Thymus (tissue), 14 donors: ENCODE data around the gene ZNF136. TPM values are rescaled to one million over a fixed set of nuclear protein-coding genes. Genes with fewer than 3 reads are reported as not detected.

Experiments used
- DNase-seq, 9 donors: peaks; one replicate each; pipeline ENCODE4 v3.0.0-alpha.2; 2013; ENCODE audit warnings: low spot score in 9 of 9, low read depth in 6 of 9, missing footprints in 1 of 9
- H3K27ac ChIP-seq, 2 donors: one replicate each; pipeline ENCODE4 v1.5.1; 2013; ENCODE audit warnings: control low read depth in 1 of 2, low read depth in 1 of 2, low read length in 1 of 2, mild to moderate bottlenecking in 1 of 2, moderate library complexity in 1 of 2
- H3K27me3 ChIP-seq, 2 donors: one replicate each; pipeline ENCODE4 v1.5.1; 2013; ENCODE audit warnings: low read length in 1 of 2; ENCODE audit not compliant: control insufficient read depth in 2 of 2, insufficient read depth in 1 of 2
- H3K36me3 ChIP-seq, 2 donors: one replicate each; pipeline ENCODE4 v1.5.1; 2013; ENCODE audit warnings: low read length in 1 of 2, mild to moderate bottlenecking in 1 of 2, moderate library complexity in 1 of 2; ENCODE audit not compliant: control insufficient read depth in 2 of 2, insufficient read depth in 2 of 2
- H3K4me1 ChIP-seq, 2 donors: one replicate each; pipeline ENCODE4 v1.5.1; 2013; ENCODE audit warnings: low read length in 2 of 2; ENCODE audit not compliant: control insufficient read depth in 2 of 2, insufficient read depth in 2 of 2
- H3K4me3 ChIP-seq, 2 donors: one replicate each; pipeline ENCODE4 v1.5.1; 2013; ENCODE audit warnings: low read length in 2 of 2, control low read depth in 1 of 2, mild to moderate bottlenecking in 1 of 2
- H3K9me3 ChIP-seq, 2 donors: one replicate each; pipeline ENCODE4 v1.5.1; 2013; ENCODE audit warnings: low read length in 1 of 2, mild to moderate bottlenecking in 1 of 2; ENCODE audit not compliant: control insufficient read depth in 2 of 2, insufficient read depth in 1 of 2
- whole genome bisulfite sequencing: extraction: QIAGEN DNeasy Blood & Tissue Kit; methylation state at CpG from one replicate; pipeline ENCODE4 v1.1.7; 2013; 5-methylcytosine and 5-hydroxymethylcytosine counted together
- long read RNA-seq, 10 donors: transcript quantifications; one replicate each; lab custom pipeline, GENCODE V29; 2026
- polyA plus RNA-seq: library from polyadenylated mRNA; stranded (reverse); fragments of 200-250 nt; gene quantifications from one replicate; pipeline ENCODE4 v1.2.3, GENCODE V29; 2013
- total RNA-seq: library from RNA; stranded (reverse); fragments of 120-200 nt; gene quantifications from one replicate; pipeline ENCODE4 v1.2.4, GENCODE V29; 2013
- donor health status: healthy.

The ZNF136 gene
- 10.7 TPM for total RNA-seq
- 8.3 TPM for polyA plus RNA-seq
- long read RNA-seq, donor 1: 0 reads
- long read RNA-seq, donor 2, partial matches to known transcripts: 0 of 2 reads
- long read RNA-seq, donor 2, other reads (novel, unspliced or antisense): 0 of 2 reads
- long read RNA-seq, donor 3, transcript ZNF136-201 (4 exons, 3,643 nt): major isoform, 6 of 6 reads
- long read RNA-seq, donor 3, partial matches to known transcripts: 0 of 6 reads
- long read RNA-seq, donor 3, other reads (novel, unspliced or antisense): 0 of 6 reads
- long read RNA-seq, donor 4: 0 reads
- long read RNA-seq, donor 5, transcript ZNF136-201 (4 exons, 3,643 nt): major isoform, 5 of 7 reads
- long read RNA-seq, donor 5, partial matches to known transcripts: 0 of 7 reads
- long read RNA-seq, donor 5, other reads (novel, unspliced or antisense): 0 of 7 reads
- long read RNA-seq, donor 6, partial matches to known transcripts: 0 of 5 reads
- long read RNA-seq, donor 6, other reads (novel, unspliced or antisense): 0 of 5 reads
- long read RNA-seq, donor 7, partial matches to known transcripts: 0 of 4 reads
- long read RNA-seq, donor 7, other reads (novel, unspliced or antisense): 0 of 4 reads
- long read RNA-seq, donor 8, partial matches to known transcripts: 0 of 4 reads
- long read RNA-seq, donor 8, other reads (novel, unspliced or antisense): 0 of 4 reads
- long read RNA-seq, donor 9, partial matches to known transcripts: 0 of 2 reads
- long read RNA-seq, donor 9, other reads (novel, unspliced or antisense): 0 of 2 reads
- long read RNA-seq, donor 10, partial matches to known transcripts: 0 of 1 reads
- long read RNA-seq, donor 10, other reads (novel, unspliced or antisense): 0 of 1 reads

- under 1% methylated on average over 57 of the region's 57 CpGs for WGBS
- peak within 1 kb of the TSS; percentile 74 to 97 for H3K4me3 ChIP-seq
- peak within 1 kb of the TSS; percentile 89 to 93 for H3K27ac ChIP-seq
- H3K27me3 ChIP-seq: no peaks in the 10 kb centered on the region
- H3K4me1 ChIP-seq: peaks cover 5 to 13% of the 10 kb centered on the region in 2 donors
- no peaks in the 10 kb centered on the region for H3K36me3 ChIP-seq
- H3K9me3 ChIP-seq: peaks cover 0 to 4% of the 10 kb centered on the region in 2 donors
- peak; percentile 87 to 98 (median 94) for DNase-seq
These were observed at the start of gene ZNF136 for GRCh38 chr19:12162882-12163806. Gene ZNF136, plus strand, starts transcription at chr19:12163096. Its CDS starts 108 bp downstream, at chr19:12163204.

GRCh38 chr19:12113121-12113520 lies 49.8 kb upstream of the ZNF136 start:
- no peaks in the 10 kb centered on the region for H3K4me1 ChIP-seq
- no peak overlapping the region for H3K27ac ChIP-seq
- no peaks in the 10 kb centered on the region for H3K27me3 ChIP-seq
- no peak overlapping the region for H3K4me3 ChIP-seq
- DNase-seq: no peak
- 99% methylated on average over 5 of the region's 5 CpGs for WGBS
- peaks cover 3 to 20% of the 10 kb centered on the region in 2 donors for H3K9me3 ChIP-seq
- H3K36me3 ChIP-seq: peaks cover 28 to 31% of the 10 kb centered on the region in 2 donors

- WGBS: 95% methylated on average over 33 of the region's 33 CpGs
- Histone ChIP-seq H3K27me3 (no peaks in the 10 kb centered on the region), H3K36me3 (peaks cover 8 to 9% of the 10 kb centered on the region in 2 donors), H3K4me1 (no peaks in the 10 kb centered on the region), H3K9me3 (peaks cover 2 to 20% of the 10 kb centered on the region in 2 donors), H3K4me3 (no peak overlapping the region), H3K27ac (no peak overlapping the region)
- no peak for DNase-seq
These were observed 45.5 kb upstream of the ZNF136 start for GRCh38 chr19:12117201-12117970.

GRCh38 chr19:12126707-12127106 lies 36.2 kb upstream of the ZNF136 start:
- no peak overlapping the region for H3K4me3 ChIP-seq
- no peaks in the 10 kb centered on the region for H3K4me1 ChIP-seq
- 53% methylated on average over 2 of the region's 2 CpGs for WGBS
- peaks cover 1 to 9% of the 10 kb centered on the region in 2 donors for H3K9me3 ChIP-seq
- peak in 2 of 9 donors; percentile 9 to 16 for DNase-seq
- no peak overlapping the region for H3K27ac ChIP-seq
- no peaks in the 10 kb centered on the region for H3K27me3 ChIP-seq
- no peaks in the 10 kb centered on the region for H3K36me3 ChIP-seq

GRCh38 chr19:12133069-12133468 lies 29.8 kb upstream of the ZNF136 start:
- Histone ChIP-seq H3K36me3 (peaks cover 36 to 37% of the 10 kb centered on the region in 2 donors), H3K4me1 (peaks cover 0 to 1% of the 10 kb centered on the region in 2 donors), H3K9me3 (peaks cover 12 to 22% of the 10 kb centered on the region in 2 donors), H3K27ac (no peak overlapping the region), H3K4me3 (no peak overlapping the region), H3K27me3 (no peaks in the 10 kb centered on the region)
- DNase-seq: no peak
- 98% methylated on average over 3 of the region's 3 CpGs for WGBS

GRCh38 chr19:12137221-12137940 lies 25.5 kb upstream of the ZNF136 start:
- Histone ChIP-seq H3K9me3 (peaks cover 8 to 11% of the 10 kb centered on the region in 2 donors), H3K4me3 (no peak overlapping the region), H3K27me3 (no peaks in the 10 kb centered on the region), H3K4me1 (peaks cover 12 to 25% of the 10 kb centered on the region in 2 donors), H3K36me3 (peaks cover 32 to 36% of the 10 kb centered on the region in 2 donors), H3K27ac (no peak overlapping the region)
- DNase-seq: peak in 4 of 9 donors; percentile 16 to 72 (median 31)
- WGBS: 84% methylated on average over 7 of the region's 7 CpGs

GRCh38 chr19:12139269-12139668 lies 23.6 kb upstream of the ZNF136 start:
- H3K4me3 ChIP-seq: peak overlapping the region; percentile 96 to 99
- H3K9me3 ChIP-seq: peaks cover under 1 to 2% of the 10 kb centered on the region in 2 donors
- peaks cover 12 to 25% of the 10 kb centered on the region in 2 donors for H3K4me1 ChIP-seq
- WGBS: 30% methylated on average over 13 of the region's 13 CpGs
- peak in 1 of 9 donors; percentile 32 for DNase-seq
- no peak overlapping the region for H3K27ac ChIP-seq
- H3K36me3 ChIP-seq: peaks cover 15 to 17% of the 10 kb centered on the region in 2 donors
- H3K27me3 ChIP-seq: no peaks in the 10 kb centered on the region
